Ishikawa (cell line): ENCODE data around the gene GALNTL6.

Source experiments
- CEBPB ChIP-seq: IDR thresholded peaks from 2 replicates; pipeline ENCODE4 v1.6.1; 2012
- FOXM1 ChIP-seq: IDR thresholded peaks from 2 replicates; pipeline ENCODE4 v1.6.1; 2012; ENCODE audit warnings: low read depth, borderline replicate concordance
- RAD21 ChIP-seq: IDR thresholded peaks from 2 replicates; pipeline ENCODE4 v1.6.1; 2012; ENCODE audit warnings: low read depth
- TAF1 ChIP-seq: IDR thresholded peaks from 2 replicates; pipeline ENCODE4 v1.6.1; 2012; ENCODE audit warnings: low read depth, mild to moderate bottlenecking
- USF1 ChIP-seq: IDR thresholded peaks from 2 replicates; pipeline ENCODE4 v1.6.1; 2012

GRCh38 chr4:171981185-171981584, 168.0 kb downstream of the GALNTL6 start:
- no peak for TF ChIP-seq TAF1
- TF ChIP-seq USF1 = no peak
- no peak for TF ChIP-seq RAD21
- TF ChIP-seq CEBPB = no peak
- no peak for TF ChIP-seq FOXM1
